B cell (primary cell): ENCODE data around the gene PPP4R1. TPM values are rescaled to one million over a fixed set of nuclear protein-coding genes. Genes with fewer than 3 reads are reported as not detected.

Experiments used
- ATAC-seq: fragments of 200-7000 bp; cut with Tn5 transposase; one replicate; pipeline ENCODE4 v1.10.0; 2021; ENCODE audit warnings: low read depth, mild to moderate bottlenecking, moderate number of reproducible peaks, moderate library complexity
- CTCF ChIA-PET: fragments of 350-600 bp; sonication (Branson Sonifier 250); formaldehyde crosslinking; loops from one replicate; lab custom pipeline; 2021; ENCODE audit warnings: antibody characterized with exemption, inconsistent platforms; lab: Charles Lee
- POLR2A ChIA-PET: fragments of 350-600 bp; sonication (Branson Sonifier 250); formaldehyde crosslinking; loops from one replicate; lab custom pipeline; 2021; ENCODE audit warnings: antibody characterized with exemption; lab: Charles Lee
- DNase-seq: peaks from one replicate; pipeline ENCODE4 v3.0.0; 2013
- H2AFZ ChIP-seq: 2 replicates; pipeline ENCODE4 v1.6.1; 2012; ENCODE audit warnings: mild to moderate bottlenecking, low read depth, low read length; ENCODE audit not compliant: insufficient read depth, poor library complexity, severe bottlenecking
- H3K27ac ChIP-seq, 2 donors: 1 replicate in 1 of 2; 2 replicates in 1 of 2; pipeline ENCODE4 v1.5.1; 2012 to 2013; ENCODE audit warnings: low read length in 2 of 2, mild to moderate bottlenecking in 2 of 2, moderate library complexity in 1 of 2
- H3K27me3 ChIP-seq, 4 experiments: fragments of 200-600 bp in 1 of 4; sonication (generic) in 1 of 4; replicated peaks in 1 of 4; 1 replicate in 2 of 4; 2 replicates in 2 of 4; pipeline versions ENCODE4 v1.6.1 to v1.7.0; 2013 to 2016; ENCODE audit warnings: low read length in 3 of 4, mild to moderate bottlenecking in 2 of 4, mixed read lengths in 1 of 4, moderate library complexity in 1 of 4; ENCODE audit not compliant: insufficient read depth in 4 of 4, control insufficient read depth in 3 of 4; ENCODE audit errors: control extremely low read depth in 1 of 4
- H3K36me3 ChIP-seq, 2 experiments: replicated peaks in 1 of 2; 1 replicate in 1 of 2; 2 replicates in 1 of 2; pipeline versions ENCODE4 v1.6.1 to v1.7.1; 2013; ENCODE audit warnings: low read length in 1 of 2; ENCODE audit not compliant: insufficient read depth in 2 of 2, control insufficient read depth in 1 of 2; ENCODE audit errors: control extremely low read depth in 1 of 2, extremely low read depth in 1 of 2
- H3K4me1 ChIP-seq, 2 donors: fragments of 200-600 bp in 1 of 2; sonication (generic) in 1 of 2; 1 replicate in 1 of 2; 2 replicates in 1 of 2; pipeline versions ENCODE4 v1.5.1 to v1.6.1; 2013 to 2017; ENCODE audit warnings: low read length in 2 of 2; ENCODE audit not compliant: control insufficient read depth in 2 of 2, insufficient read depth in 2 of 2
- H3K4me2 ChIP-seq: replicated peaks from 2 replicates; pipeline ENCODE3; 2012; ENCODE audit warnings: mild to moderate bottlenecking, low read depth, low read length; ENCODE audit not compliant: poor library complexity, severe bottlenecking
- H3K4me3 ChIP-seq, 5 experiments: fragments of 200-600 bp in 1 of 5; sonication (generic) in 1 of 5; 1 replicate in 3 of 5; 2 replicates in 2 of 5; pipeline versions ENCODE4 v1.5.1 to v1.7.0; 2011 to 2016; ENCODE audit warnings: low read length in 4 of 5, mild to moderate bottlenecking in 4 of 5, low read depth in 2 of 5, control low read depth in 1 of 5, moderate library complexity in 1 of 5; ENCODE audit not compliant: insufficient read depth in 1 of 5; ENCODE audit errors: control extremely low read depth in 1 of 5, extremely low read depth in 1 of 5
- H3K79me2 ChIP-seq: fragments of 200-600 bp; sonication (generic); one replicate; pipeline ENCODE4 v1.6.0; 2016; ENCODE audit warnings: low read length; ENCODE audit not compliant: control insufficient read depth, insufficient read depth
- H3K9ac ChIP-seq: fragments of 200-600 bp; sonication (generic); 2 replicates; pipeline ENCODE4 v1.6.1; 2017; ENCODE audit warnings: mild to moderate bottlenecking, low read length, moderate library complexity
- H3K9me3 ChIP-seq, 3 donors: one replicate each; pipeline versions ENCODE4 v1.6.1 to v1.7.1; 2013; ENCODE audit warnings: low read length in 2 of 3; ENCODE audit not compliant: control insufficient read depth in 2 of 3, insufficient read depth in 1 of 3; ENCODE audit errors: control extremely low read depth in 1 of 3
- H4K20me1 ChIP-seq: 2 replicates; pipeline ENCODE4 v1.6.0; 2012; ENCODE audit warnings: mild to moderate bottlenecking, low read length; ENCODE audit not compliant: insufficient read depth, control insufficient read depth, poor library complexity, severe bottlenecking
- H3K27ac Mint-ChIP-seq: one replicate; pipeline ENCODE4 v1.8.0; 2021; ENCODE audit warnings: mixed read lengths
- H3K27me3 Mint-ChIP-seq: one replicate; pipeline ENCODE4 v1.8.0; 2021; ENCODE audit warnings: mixed read lengths
- H3K4me1 Mint-ChIP-seq: one replicate; pipeline ENCODE4 v1.8.0; 2021; ENCODE audit warnings: mixed read lengths
- H3K4me3 Mint-ChIP-seq: one replicate; pipeline ENCODE4 v1.8.0; 2021; ENCODE audit warnings: mixed read lengths
- H3K9me3 Mint-ChIP-seq: one replicate; pipeline ENCODE4 v1.8.0; 2022; ENCODE audit warnings: mixed read lengths; ENCODE audit not compliant: insufficient read depth
- CTCF ChIP-seq: fragments of 200-600 bp; IDR thresholded peaks from one replicate; pipeline ENCODE4 v1.8.0; 2022; ENCODE audit warnings: antibody characterized with exemption, mild to moderate bottlenecking
- EZH2 ChIP-seq: IDR thresholded peaks from 2 replicates; pipeline ENCODE4 v1.6.1; 2012; ENCODE audit warnings: borderline replicate concordance, low read depth, mild to moderate bottlenecking, moderate library complexity, low read length; ENCODE audit not compliant: insufficient read depth, poor library complexity, severe bottlenecking
- WGBS: methylation state at CpG from one replicate; pipeline ENCODE4 v1.1.5; 2013; ENCODE audit warnings: missing lambda C conversion rate; ENCODE audit not compliant: insufficient coverage; 5-methylcytosine and 5-hydroxymethylcytosine counted together
- intact Hi-C: fragments of 100-400 bp; cut with micrococcal nuclease; formaldehyde crosslinking; loops from one replicate; pipeline ENCODE4 v1.10.0; 2022
- polyA plus RNA-seq: library from polyadenylated mRNA; depleted of rRNA; stranded (reverse); fragments of >200 nt; gene quantifications from 2 replicates; pipeline ENCODE4 v1.2.3, GENCODE V29; 2012
- total RNA-seq, 2 donors: library from RNA; stranded (reverse); fragments of 120-200 nt in 1 of 2; gene quantifications; 1 replicate in 1 of 2; 2 replicates in 1 of 2; pipeline versions ENCODE4 v1.2.3 to v1.2.4, GENCODE V29; 2013 to 2022

The PPP4R1 gene
- total and polyA plus RNA-seq, 2 donors (not counting 1 experiment from before 2014, with no cell fraction given) = 33.4 to 57.1 TPM

- H3K4me1 Mint-ChIP-seq = no peaks in the 10 kb centered on the region
- no peaks in the 10 kb centered on the region for H3K27me3 Mint-ChIP-seq
- no peak overlapping the region for H3K27ac Mint-ChIP-seq
- TF ChIP-seq CTCF (no peak), EZH2 (no peak)
- Histone ChIP-seq H3K27ac (no peak overlapping the region), H3K4me2 (no peak overlapping the region), H4K20me1 (no peaks in the 10 kb centered on the region), H3K4me3 (no peak overlapping the region), H2AFZ (no peak overlapping the region), H3K9me3 (peaks cover 0 to 3% (median 0%) of the 10 kb centered on the region in 3 donors), H3K4me1 (no peaks in the 10 kb centered on the region), H3K27me3 (no peaks in the 10 kb centered on the region), H3K36me3 (peaks cover 15 to 53% of the 10 kb centered on the region in 2 experiments), H3K79me2 (no peaks in the 10 kb centered on the region), H3K9ac (no peak overlapping the region)
- intact Hi-C loops = no loop called here
- H3K4me3 Mint-ChIP-seq = no peak overlapping the region
- no peak for ATAC-seq
- WGBS = 100% methylated on average over 1 of the region's 13 CpGs
- POLR2A ChIA-PET = no interaction called here
- DNase-seq = no peak
- H3K9me3 Mint-ChIP-seq = no peaks in the 10 kb centered on the region
- CTCF ChIA-PET = no interaction called here
These were observed 57.0 kb downstream of the PPP4R1 start for GRCh38 chr18:9557250-9557943.

GRCh38 chr18:9552616-9553015 is 61.7 kb downstream of the PPP4R1 start:
- Histone ChIP-seq H3K27ac (no peak overlapping the region), H2AFZ (no peak overlapping the region), H3K36me3 (peaks cover 11 to 73% of the 10 kb centered on the region in 2 experiments), H3K4me3 (no peak overlapping the region), H4K20me1 (no peaks in the 10 kb centered on the region), H3K9ac (no peak overlapping the region), H3K4me2 (no peak overlapping the region), H3K27me3 (no peaks in the 10 kb centered on the region), H3K4me1 (no peaks in the 10 kb centered on the region), H3K79me2 (no peaks in the 10 kb centered on the region), H3K9me3 (peaks cover 0 to 3% (median 0%) of the 10 kb centered on the region in 3 donors)
- CTCF ChIA-PET = interaction anchor here (1.3 kb wide), 1 partner anchor 23 kb away, joined by 3 read pairs; no protein-coding TSS in a partner anchor
- WGBS = no CpG with 5 or more reads among the region's 4 CpGs
- no peak overlapping the region for H3K4me3 Mint-ChIP-seq
- no peak overlapping the region for H3K27ac Mint-ChIP-seq
- H3K4me1 Mint-ChIP-seq = no peaks in the 10 kb centered on the region
- H3K9me3 Mint-ChIP-seq = no peaks in the 10 kb centered on the region
- TF ChIP-seq EZH2 (no peak), CTCF (no peak)
- intact Hi-C loops = no loop called here
- ATAC-seq (no peak), DNase-seq (no peak)
- no peaks in the 10 kb centered on the region for H3K27me3 Mint-ChIP-seq
- POLR2A ChIA-PET = no interaction called here
